ENCODE data around the gene VSTM2L. TPM values are rescaled to one million over a fixed set of nuclear protein-coding genes. Genes with fewer than 3 reads are reported as not detected.

The VSTM2L gene
- total RNA-seq, 1 donor from 2014 or later = not detected

- DNase-seq (ENCODE audit: low read depth in 2 of 2) = no peak
These were observed 84.1 kb downstream of the VSTM2L start for GRCh38 chr20:37986873-37987601.

- DNase-seq (ENCODE audit: low read depth in 2 of 2) = no peak
These were observed 84.8 kb downstream of the VSTM2L start for GRCh38 chr20:37987602-37988290.

GRCh38 chr20:37988306-37988954, 85.5 kb downstream of the VSTM2L start:
- DNase-seq (ENCODE audit: low read depth in 2 of 2) = no peak

GRCh38 chr20:37989601-37990295, 86.8 kb downstream of the VSTM2L start:
- peak in 1 of 2 donors; percentile 62 for DNase-seq (ENCODE audit: low read depth in 2 of 2)

GRCh38 chr20:37990571-37991151, 87.7 kb downstream of the VSTM2L start:
- DNase-seq (ENCODE audit: low read depth in 2 of 2) = peak; percentile 11 to 66

- DNase-seq (ENCODE audit: low read depth in 2 of 2) = no peak
These were observed 88.4 kb downstream of the VSTM2L start for GRCh38 chr20:37991157-37991866.

- DNase-seq (ENCODE audit: low read depth in 2 of 2) = no peak
These were observed 89.0 kb downstream of the VSTM2L start for GRCh38 chr20:37991908-37992307.

GRCh38 chr20:37992802-37993409, 90.0 kb downstream of the VSTM2L start:
- DNase-seq (ENCODE audit: low read depth in 2 of 2) = peak; percentile 7 to 40

- DNase-seq (ENCODE audit: low read depth in 2 of 2) = peak in 1 of 2 donors; percentile 23
These were observed 91.6 kb downstream of the VSTM2L start for GRCh38 chr20:37994512-37994911.

Other genes with a start within 250 kb of the VSTM2L start
- gene CTNNBL1, start 209.1 kb upstream of the VSTM2L start, total RNA-seq = 22.7 and 22.8 TPM in 2 replicates
- 13.7 and 16.3 TPM in 2 replicates for gene TTI1, start 130.3 kb downstream of the VSTM2L start, total RNA-seq
- 11.9 and 15.6 TPM in 2 replicates for gene RPRD1B, start 130.6 kb downstream of the VSTM2L start, total RNA-seq